Heart right ventricle (tissue), 16 donors: ENCODE measurements around the gene CEP128. TPM values are rescaled to one million over a fixed set of nuclear protein-coding genes. Genes with fewer than 3 reads are reported as not detected.

ENCODE experiments used
- ATAC-seq, 8 donors: fragments of 200-7000 bp; cut with Tn5 transposase; one replicate each; pipeline ENCODE4 v1.9.1; 2020; ENCODE audit warnings: mild to moderate bottlenecking in 8 of 8, moderate library complexity in 8 of 8, moderate number of reproducible peaks in 1 of 8
- DNase-seq, 2 donors: peaks; one replicate each; pipeline ENCODE4 v3.0.0-alpha.2; 2020
- H3K27ac ChIP-seq, 10 donors: fragments of 200-600 bp; sonication (generic) in 2 of 10; one replicate each; pipeline versions ENCODE4 v1.5.0 to v1.8.0; 2020 to 2022; ENCODE audit warnings: mild to moderate bottlenecking in 3 of 10
- H3K27me3 ChIP-seq, 7 donors: fragments of 200-600 bp; one replicate each; pipeline ENCODE4 v1.8.0; 2021 to 2022; ENCODE audit warnings: mild to moderate bottlenecking in 2 of 7
- H3K36me3 ChIP-seq, 9 donors: fragments of 200-600 bp; sonication (generic) in 1 of 9; one replicate each; pipeline versions ENCODE4 v1.5.0 to v1.8.0; 2020 to 2022; ENCODE audit warnings: mild to moderate bottlenecking in 2 of 9
- H3K4me1 ChIP-seq, 9 donors: fragments of 200-600 bp; sonication (generic) in 1 of 9; one replicate each; pipeline versions ENCODE4 v1.5.0 to v1.8.0; 2020 to 2022; ENCODE audit warnings: mild to moderate bottlenecking in 4 of 9
- H3K4me3 ChIP-seq, 10 donors: fragments of 200-600 bp; sonication (generic) in 2 of 10; one replicate each; pipeline versions ENCODE4 v1.5.0 to v1.8.0; 2020 to 2022; ENCODE audit warnings: mild to moderate bottlenecking in 7 of 10, moderate library complexity in 2 of 10
- H3K9me3 ChIP-seq, 11 donors: fragments of 200-600 bp in 10 of 11; sonication (generic) in 2 of 11; one replicate each; pipeline versions ENCODE4 v1.5.0 to v1.8.0; 2013 to 2022; ENCODE audit warnings: mild to moderate bottlenecking in 2 of 11, control low read depth in 1 of 11, moderate library complexity in 1 of 11
- WGBS, 2 donors: extraction: QIAGEN DNeasy Blood & Tissue Kit; methylation state at CpG; one replicate each; pipeline ENCODE4 v1.1.7; 2013; ENCODE audit warnings: inconsistent platforms in 1 of 2; 5-methylcytosine and 5-hydroxymethylcytosine counted together
- intact Hi-C, 10 donors: fragments of 100-400 bp; cut with DNase I; formaldehyde crosslinking; loops; one replicate each; pipeline versions ENCODE4 v1.11.1 to v1.14.2; 2022
- polyA plus RNA-seq, 2 donors: library from polyadenylated mRNA; stranded (reverse); fragments of 200-250 nt; gene quantifications; one replicate each; pipeline ENCODE4 v1.2.3, GENCODE V29; 2013
- total RNA-seq, 10 donors: library from RNA; stranded (reverse); fragmentation: NEBNext Ultra II Directional in 3 of 10; extraction: Animal tissue kit (Norgen Biotek cat#: 25700) in 3 of 10; gene quantifications; one replicate each; pipeline versions ENCODE4 v1.2.1 to v1.2.4, GENCODE V29; 2021 to 2023
- TF ChIP-seq, protein P1 (sequence below), 9 donors: fragments of 200-600 bp; sonication (generic) in 2 of 9; IDR thresholded peaks; one replicate each; pipeline versions ENCODE4 v1.5.0 to v1.8.0; 2021 to 2022; ENCODE audit warnings: antibody characterized with exemption in 9 of 9, mild to moderate bottlenecking in 5 of 9, moderate library complexity in 1 of 9
- donor health status: Arrhythmogenic right ventricular cardiomyopathy.
- donor health status: ischemic (EF 13 %, LVEDD 7.1; RV severe dilation, severe dysfunction).
- donor health status: healthy with polysubstance abuse.
- donor health status: DM: no; HTN: yes; CAD: no.
- donor health status: DM: no; HTN: no; CAD: no.
- donor health status: ischemic (EF 25% LVEDD 6.9; RV normal size, moderate dysfunction).
- donor health status: ischemic (EF 25% LVEDD 5.7; RV mildly dilated, moderate dysfunction).
- donor health status: healthy.
- donor health status: DM: yes; HTN: yes; CAD: no.
- donor health status: Ischemic cardiomyopathy.
- donor health status: ischemic (EF 35%, LVEDD 5.7; RV mildly dilated, moderate dysfunction).
- donor health status: nonischemic (EF 11% LVEDD 7.7; RV severe dilation, severe dysfunction).
- donor health status: DM: yes; HTN: yes; CAD: no.
- donor health status: PGD.
- donor health status: ischemic (EF 29% LVEDD 5.4; RV normal size, mild dysfunction).
- donor health status: nonischemic (EF 23%, LVEDD 6.1; RV moderate dilation, normal function).

Gene CEP128
- total and polyA plus RNA-seq, 12 donors: 0.93 to 4.9 (median 3.3) TPM

DNA sequence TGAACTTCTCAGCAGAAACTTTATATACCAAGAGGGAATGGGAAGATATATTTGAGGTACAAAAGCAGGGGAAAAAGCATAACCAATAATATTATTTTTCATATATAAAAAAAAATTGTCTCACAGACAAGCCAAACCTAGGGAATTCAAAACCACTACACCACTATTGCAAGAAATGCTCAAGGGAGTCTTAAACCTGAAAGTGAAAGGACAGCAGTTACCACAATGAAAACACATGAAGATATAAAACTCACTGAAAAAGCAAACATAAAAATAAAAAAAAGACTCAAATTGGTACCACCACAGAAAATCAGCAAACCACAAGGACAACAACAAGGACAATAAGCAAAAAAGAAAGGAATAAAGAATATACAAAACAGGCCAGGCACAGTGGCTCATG is 131.9 kb downstream of the CEP128 start:
- DNase-seq (no peak), ATAC-seq (no peak)
- Histone ChIP-seq H3K4me3 (no peak overlapping the region), H3K27me3 (no peaks in the 10 kb centered on the region), H3K4me1 (no peaks in the 10 kb centered on the region), H3K36me3 (no peaks in the 10 kb centered on the region), H3K9me3 (peaks cover 0 to 30% (median 11%) of the 10 kb centered on the region in 11 donors), H3K27ac (no peak overlapping the region)
- TF ChIP-seq, protein P1, sequence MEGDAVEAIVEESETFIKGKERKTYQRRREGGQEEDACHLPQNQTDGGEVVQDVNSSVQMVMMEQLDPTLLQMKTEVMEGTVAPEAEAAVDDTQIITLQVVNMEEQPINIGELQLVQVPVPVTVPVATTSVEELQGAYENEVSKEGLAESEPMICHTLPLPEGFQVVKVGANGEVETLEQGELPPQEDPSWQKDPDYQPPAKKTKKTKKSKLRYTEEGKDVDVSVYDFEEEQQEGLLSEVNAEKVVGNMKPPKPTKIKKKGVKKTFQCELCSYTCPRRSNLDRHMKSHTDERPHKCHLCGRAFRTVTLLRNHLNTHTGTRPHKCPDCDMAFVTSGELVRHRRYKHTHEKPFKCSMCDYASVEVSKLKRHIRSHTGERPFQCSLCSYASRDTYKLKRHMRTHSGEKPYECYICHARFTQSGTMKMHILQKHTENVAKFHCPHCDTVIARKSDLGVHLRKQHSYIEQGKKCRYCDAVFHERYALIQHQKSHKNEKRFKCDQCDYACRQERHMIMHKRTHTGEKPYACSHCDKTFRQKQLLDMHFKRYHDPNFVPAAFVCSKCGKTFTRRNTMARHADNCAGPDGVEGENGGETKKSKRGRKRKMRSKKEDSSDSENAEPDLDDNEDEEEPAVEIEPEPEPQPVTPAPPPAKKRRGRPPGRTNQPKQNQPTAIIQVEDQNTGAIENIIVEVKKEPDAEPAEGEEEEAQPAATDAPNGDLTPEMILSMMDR (IDR thresholded peaks at IDR 0.05): no peak
- intact Hi-C loops: no loop called here

DNA sequence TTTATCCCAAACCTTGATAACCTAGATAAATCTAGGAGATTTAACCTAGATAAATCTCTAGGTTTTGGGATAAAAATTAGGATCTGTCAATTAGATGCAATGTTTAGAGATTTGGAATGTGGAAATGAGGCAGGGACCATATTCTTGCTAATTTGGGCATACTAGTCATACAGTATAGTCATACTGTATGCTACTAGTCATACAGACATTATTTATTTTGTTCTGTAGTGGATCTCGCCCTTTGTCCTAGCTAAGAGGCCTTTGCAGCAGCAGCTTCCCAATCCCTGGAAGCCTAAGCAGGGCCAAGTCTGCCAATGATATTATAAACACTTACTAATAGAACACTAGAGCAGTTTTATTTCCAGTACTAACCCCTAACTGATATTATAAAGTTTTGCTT is 136.4 kb downstream of the CEP128 start:
- ATAC-seq (no peak), DNase-seq (no peak)
- H3K4me3 ChIP-seq: no peak overlapping the region
- H3K27me3 ChIP-seq: no peaks in the 10 kb centered on the region
- H3K4me1 ChIP-seq: no peaks in the 10 kb centered on the region
- H3K36me3 ChIP-seq: no peaks in the 10 kb centered on the region
- 97 to 98% methylated on average over 1 of the region's 1 CpG for WGBS, 2 donors
- H3K9me3 ChIP-seq: peaks cover 0 to 23% (median 8%) of the 10 kb centered on the region in 11 donors
- intact Hi-C loops: no loop called here
- TF ChIP-seq, protein P1 (IDR thresholded peaks at IDR 0.05): no peak
- H3K27ac ChIP-seq: no peak overlapping the region

DNA sequence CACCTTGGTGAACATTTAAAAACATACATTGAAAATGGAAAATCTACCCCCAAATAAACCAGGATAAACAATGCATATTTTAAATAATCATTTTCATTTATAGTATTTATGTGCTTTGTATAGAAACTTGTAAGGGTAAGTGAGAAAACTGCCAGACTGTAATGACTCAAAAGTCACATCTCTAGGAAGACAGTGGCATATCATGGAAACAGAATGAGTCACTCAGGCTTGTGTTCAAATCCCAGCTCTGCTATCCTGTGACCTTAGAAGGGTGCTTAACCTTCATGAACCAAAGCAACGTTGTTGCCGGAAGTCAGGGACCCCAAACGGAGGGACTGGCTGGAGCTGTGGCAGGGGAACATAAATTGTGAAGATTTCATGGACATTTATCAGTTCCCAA is 142.7 kb downstream of the CEP128 start:
- ATAC-seq: no peak
- H3K36me3 ChIP-seq: no peaks in the 10 kb centered on the region
- TF ChIP-seq, protein P1 (IDR thresholded peaks at IDR 0.05): no peak
- no peaks in the 10 kb centered on the region for H3K4me1 ChIP-seq
- H3K9me3 ChIP-seq: peaks cover 0 to 19% (median 4%) of the 10 kb centered on the region in 11 donors
- WGBS, 2 donors: 95% methylated on average over 3 of the region's 3 CpGs
- H3K27me3 ChIP-seq: no peaks in the 10 kb centered on the region
- no peak overlapping the region for H3K4me3 ChIP-seq
- H3K27ac ChIP-seq: no peak overlapping the region
- intact Hi-C loops: no loop called here
- no peak for DNase-seq

DNA sequence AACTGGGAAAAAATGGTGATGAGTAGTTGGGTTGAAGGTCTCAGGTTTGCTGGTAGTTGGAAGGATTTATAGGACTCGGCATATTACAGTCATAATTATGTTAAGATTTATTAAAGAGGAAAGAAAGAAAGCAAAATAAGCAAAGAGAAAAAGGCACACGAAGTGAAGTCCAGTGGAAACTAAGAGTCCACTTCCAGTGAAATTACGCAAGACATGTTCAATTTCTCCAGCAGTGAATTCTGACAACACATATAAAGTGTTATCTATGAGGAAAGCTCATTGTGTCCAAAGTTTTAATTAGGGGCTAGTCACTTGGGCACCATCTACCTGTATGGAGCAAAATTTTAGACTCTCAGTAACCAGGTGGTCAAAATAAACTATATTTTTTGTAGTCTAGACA is 143.3 kb downstream of the CEP128 start:
- H3K36me3 ChIP-seq: no peaks in the 10 kb centered on the region
- intact Hi-C loops: no loop called here
- peaks cover 0 to 19% (median 4%) of the 10 kb centered on the region in 11 donors for H3K9me3 ChIP-seq
- no peak overlapping the region for H3K4me3 ChIP-seq
- TF ChIP-seq, protein P1 (IDR thresholded peaks at IDR 0.05): no peak
- H3K27me3 ChIP-seq: no peaks in the 10 kb centered on the region
- WGBS, 2 donors: 96 to 100% methylated on average over 3 of the region's 3 CpGs
- H3K4me1 ChIP-seq: no peaks in the 10 kb centered on the region
- no peak overlapping the region for H3K27ac ChIP-seq
- DNase-seq (no peak), ATAC-seq (no peak)
